WI38 (cell line): ENCODE data around the gene CHIT1.

Source experiments
- H3K4me3 ChIP-seq: 2 replicates; pipeline ENCODE4 v1.5.1; 2011; ENCODE audit warnings: low read depth, mild to moderate bottlenecking, control low read depth, low read length
- TF ChIP-seq, protein P1 (sequence below): IDR thresholded peaks from 2 replicates; pipeline ENCODE4 v1.5.1; 2012; ENCODE audit warnings: low read depth, mild to moderate bottlenecking, control low read depth, low read length

Gene CHIT1

DNA sequence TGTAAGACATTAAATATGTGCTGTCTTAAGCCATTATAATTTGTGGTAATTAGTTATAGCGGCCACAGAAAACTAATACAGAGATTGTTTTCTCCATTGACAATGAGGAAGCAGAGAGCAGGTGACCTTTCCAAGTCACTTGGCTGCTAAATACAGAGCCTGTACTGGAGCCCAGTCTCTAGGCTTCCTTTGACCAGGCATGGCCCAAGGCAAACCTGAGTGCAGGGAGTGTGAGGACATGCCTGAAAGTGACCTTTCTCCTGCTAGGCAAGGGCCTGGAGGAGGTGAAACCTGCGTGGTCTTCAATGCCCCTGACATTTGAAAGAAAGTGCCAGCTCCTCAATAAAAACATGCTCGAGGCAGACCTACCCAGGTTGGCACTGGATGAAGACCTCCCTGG is 30.5 kb downstream of the CHIT1 start:
- TF ChIP-seq, protein P1, sequence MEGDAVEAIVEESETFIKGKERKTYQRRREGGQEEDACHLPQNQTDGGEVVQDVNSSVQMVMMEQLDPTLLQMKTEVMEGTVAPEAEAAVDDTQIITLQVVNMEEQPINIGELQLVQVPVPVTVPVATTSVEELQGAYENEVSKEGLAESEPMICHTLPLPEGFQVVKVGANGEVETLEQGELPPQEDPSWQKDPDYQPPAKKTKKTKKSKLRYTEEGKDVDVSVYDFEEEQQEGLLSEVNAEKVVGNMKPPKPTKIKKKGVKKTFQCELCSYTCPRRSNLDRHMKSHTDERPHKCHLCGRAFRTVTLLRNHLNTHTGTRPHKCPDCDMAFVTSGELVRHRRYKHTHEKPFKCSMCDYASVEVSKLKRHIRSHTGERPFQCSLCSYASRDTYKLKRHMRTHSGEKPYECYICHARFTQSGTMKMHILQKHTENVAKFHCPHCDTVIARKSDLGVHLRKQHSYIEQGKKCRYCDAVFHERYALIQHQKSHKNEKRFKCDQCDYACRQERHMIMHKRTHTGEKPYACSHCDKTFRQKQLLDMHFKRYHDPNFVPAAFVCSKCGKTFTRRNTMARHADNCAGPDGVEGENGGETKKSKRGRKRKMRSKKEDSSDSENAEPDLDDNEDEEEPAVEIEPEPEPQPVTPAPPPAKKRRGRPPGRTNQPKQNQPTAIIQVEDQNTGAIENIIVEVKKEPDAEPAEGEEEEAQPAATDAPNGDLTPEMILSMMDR: no peak
- no peak overlapping the region for H3K4me3 ChIP-seq

DNA sequence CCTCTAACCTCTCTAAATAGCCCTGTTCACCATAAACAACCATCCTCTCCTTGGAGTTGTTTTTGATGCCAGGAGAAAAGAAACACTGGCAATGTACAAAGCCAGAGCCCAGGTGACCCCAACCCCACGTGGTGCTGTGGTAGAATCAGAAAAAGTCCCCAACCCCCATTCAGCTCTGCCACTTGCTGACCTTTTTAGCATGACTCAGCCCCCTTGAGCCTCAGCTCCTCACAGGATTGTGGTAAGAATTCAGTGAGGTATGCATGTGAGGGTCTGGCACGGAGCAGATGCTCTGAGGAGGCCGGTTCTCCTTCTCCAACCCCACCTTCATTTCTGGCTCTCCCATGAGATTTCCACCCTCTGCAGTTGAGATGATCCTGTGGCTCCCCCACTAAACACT is 31.8 kb downstream of the CHIT1 start:
- TF ChIP-seq, protein P1: no peak
- no peak overlapping the region for H3K4me3 ChIP-seq

DNA sequence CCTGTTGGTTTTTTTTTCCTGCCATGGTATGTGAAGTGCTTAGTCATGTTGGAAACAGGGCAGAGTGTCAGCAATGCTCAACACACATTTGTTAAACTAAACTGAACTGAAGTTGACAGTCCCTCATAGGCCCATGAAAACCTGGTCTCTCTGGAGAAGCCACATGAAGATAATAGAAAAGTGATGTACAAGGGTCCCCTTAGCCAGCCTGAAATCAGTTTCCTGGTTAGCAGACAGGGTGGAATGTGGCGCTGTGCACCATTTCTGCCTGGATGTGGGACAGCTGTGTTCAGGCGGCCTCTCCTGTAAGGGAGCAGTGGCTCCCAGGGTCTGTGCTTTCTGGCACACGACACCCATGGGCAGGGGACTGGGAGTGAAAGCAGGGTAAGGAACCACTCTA is 33.1 kb downstream of the CHIT1 start:
- H3K4me3 ChIP-seq: no peak overlapping the region
- TF ChIP-seq, protein P1: no peak

DNA sequence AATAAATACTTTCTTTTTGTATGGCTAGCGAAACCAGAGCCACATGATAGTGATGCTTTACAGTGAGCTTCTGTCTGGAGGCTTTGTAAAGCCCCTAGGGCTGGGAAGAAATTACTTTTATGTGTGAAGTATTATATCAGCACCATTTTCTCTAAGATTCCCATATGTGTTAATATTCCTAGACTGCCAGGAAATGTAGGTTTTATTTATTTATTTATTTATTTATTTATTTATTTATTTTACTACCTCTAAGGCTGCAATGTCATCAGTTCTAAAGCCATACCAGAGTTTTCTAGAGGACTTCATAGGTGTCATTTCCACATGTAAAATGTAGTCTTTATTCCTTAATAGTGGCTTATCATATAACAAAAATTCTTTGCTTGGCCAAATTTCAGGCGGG is 38.5 kb downstream of the CHIT1 start:
- TF ChIP-seq, protein P1: no peak

DNA sequence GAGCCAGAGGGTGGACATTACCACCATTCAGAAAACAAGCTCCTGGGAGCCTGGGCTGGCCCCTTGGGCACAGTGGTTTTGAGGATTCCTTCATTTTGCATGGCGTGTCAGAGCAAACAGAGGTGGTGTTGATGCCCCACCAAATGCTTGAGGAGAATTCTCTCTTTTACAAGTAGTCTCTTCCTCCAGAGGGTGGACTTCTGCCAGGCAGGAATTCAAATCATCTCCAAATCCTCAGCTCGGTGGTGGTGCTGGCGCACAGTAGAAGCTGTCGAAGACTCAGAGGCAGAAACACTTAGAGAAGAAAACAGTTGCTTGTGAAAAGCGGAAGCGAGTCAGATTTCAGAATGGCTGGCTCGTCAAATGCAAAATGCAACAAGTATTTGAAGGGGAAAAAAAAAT is 39.5 kb downstream of the CHIT1 start:
- H3K4me3 ChIP-seq: no peak overlapping the region
- TF ChIP-seq, protein P1: no peak

More for the DNA sequence above, 38.5 kb downstream of the CHIT1 start:
- no peak overlapping the region for H3K4me3 ChIP-seq

DNA sequence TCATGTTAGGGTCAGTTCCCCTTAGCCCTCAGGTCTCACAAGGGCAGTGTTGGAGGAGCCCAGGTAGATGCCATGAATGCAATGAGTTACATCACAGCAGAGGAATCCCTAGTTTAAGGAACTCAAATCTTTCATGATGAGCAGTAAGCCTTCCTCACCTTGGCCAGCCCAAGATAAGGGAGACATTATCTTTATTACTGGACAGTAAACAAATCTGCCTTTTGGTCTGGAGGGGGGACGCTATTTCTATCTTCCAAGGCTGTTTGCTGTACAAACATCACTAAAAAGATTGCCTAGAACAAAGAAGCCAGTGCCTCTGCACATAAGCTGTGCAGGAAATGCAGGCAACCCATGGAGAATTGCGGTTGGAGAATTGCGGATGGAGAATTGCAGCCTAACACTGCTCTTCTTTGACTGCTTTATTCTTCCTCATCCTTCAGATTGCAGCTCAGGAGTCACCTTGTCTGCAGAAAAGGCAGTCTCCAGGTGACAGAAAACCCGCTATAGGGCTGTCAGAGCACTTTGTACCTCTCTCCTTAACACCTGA is 40.7 kb downstream of the CHIT1 start:
- TF ChIP-seq, protein P1: no peak
- H3K4me3 ChIP-seq: no peak overlapping the region

DNA sequence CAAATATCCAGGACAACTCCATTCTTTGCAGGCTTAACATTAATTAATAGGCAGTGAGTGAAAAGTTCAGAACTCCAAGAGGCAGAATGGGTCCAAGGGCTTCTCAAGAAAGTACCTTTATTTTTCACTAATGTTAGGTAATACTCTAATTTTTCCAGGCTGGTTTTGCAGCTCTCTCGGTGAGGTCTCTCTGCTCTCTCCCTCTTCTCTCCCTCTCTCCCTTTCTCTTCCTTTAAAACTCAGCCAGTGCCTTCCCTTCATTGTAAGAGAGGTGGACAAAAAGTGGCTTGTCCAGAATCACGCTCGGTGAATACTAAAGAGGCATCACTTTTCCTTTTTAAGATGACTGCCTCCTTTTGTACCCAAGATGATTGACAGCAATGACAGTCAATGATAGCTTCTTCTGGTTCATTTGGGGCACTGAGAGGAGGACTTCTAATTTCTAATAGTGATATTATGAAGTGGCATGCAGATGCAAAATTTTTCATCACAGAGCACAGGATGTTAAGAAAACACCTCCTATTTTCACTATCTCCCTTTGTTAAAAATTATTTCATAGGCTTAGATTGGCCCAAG is 41.7 kb downstream of the CHIT1 start:
- H3K4me3 ChIP-seq: no peak overlapping the region
- TF ChIP-seq, protein P1: no peak
